ENCODE results near the gene FREM1. TPM values are rescaled to one million over a fixed set of nuclear protein-coding genes. Genes with fewer than 3 reads are reported as not detected.

Gene FREM1
- total and polyA plus RNA-seq, 2 donors (not counting 1 experiment from before 2014, with no cell fraction given) = not detected

DNA sequence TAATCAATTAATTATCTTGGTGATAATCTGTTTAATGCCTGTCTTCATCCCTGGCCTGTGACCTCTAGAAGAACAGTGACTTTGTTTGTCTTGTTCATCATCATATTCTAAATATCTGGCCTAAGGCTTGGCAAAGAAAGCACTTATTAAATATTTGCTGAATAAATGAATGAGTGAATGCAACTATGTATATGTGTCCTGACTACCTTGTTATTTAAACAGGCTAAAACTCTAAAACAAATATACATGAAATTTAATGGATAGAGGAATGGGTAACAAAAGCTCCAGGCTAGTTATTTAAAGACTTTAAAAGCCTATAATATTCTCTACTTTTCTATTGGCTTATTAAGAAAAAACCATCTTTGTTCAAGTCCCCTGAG lies 96.0 kb downstream of the FREM1 start:
- H3K9me3 ChIP-seq (ENCODE audit: control extremely low read depth in 1 of 3, control insufficient read depth in 2 of 3, insufficient read depth in 1 of 3, low read length in 2 of 3) = no peaks in the 10 kb centered on the region
- no peak for ATAC-seq (ENCODE audit: low read depth)
- no peak overlapping the region for H3K27ac Mint-ChIP-seq

DNA sequence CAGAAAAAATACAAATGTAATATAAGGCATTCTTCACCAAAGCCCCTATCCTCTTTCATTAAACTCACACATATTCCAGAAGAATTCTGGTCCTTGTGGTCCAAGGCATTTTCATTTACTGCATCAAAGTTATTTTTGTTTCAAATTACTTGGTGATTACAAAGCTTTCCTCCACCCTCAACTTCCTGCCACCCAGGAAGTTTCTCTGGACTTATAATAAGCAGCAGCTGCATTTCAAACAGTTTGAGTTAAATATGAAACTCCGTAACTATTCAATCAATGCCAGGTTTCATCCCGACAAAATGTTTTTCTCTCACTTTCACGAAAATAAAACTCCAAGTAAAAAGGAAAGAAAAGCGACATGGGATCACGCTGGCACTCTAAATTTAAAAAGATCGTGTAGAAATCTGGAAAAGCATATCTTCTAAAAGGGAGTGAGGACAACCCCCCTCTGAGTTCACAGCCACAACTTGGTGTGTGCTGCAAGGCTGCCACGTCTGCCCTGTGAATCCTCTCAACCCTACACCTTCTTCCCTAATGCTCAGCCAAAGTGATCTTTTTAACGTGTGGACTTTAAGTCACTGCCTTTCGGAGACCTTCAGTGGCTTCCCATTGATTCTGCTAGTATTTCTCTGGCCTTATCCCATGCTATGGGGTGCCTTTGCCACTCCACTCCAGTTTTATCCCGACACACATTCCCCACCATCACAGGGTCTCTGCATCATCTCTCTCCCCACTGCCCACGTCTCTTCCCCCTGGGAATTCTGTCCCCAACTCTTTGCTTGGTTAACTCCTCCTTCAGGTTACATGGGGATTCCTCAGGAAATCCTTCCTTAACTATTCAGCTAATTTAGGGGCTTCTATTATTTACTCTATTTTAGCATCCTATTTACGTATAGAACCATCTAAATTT lies 96.6 kb downstream of the FREM1 start:
- intact Hi-C loops (cut with micrococcal nuclease) = no loop called here
- TF ChIP-seq EZH2 (IDR thresholded peaks at IDR 0.05; ENCODE audit: borderline replicate concordance, insufficient read depth, low read depth, low read length, poor library complexity, severe bottlenecking) = no peak
- TF ChIP-seq, protein P1, sequence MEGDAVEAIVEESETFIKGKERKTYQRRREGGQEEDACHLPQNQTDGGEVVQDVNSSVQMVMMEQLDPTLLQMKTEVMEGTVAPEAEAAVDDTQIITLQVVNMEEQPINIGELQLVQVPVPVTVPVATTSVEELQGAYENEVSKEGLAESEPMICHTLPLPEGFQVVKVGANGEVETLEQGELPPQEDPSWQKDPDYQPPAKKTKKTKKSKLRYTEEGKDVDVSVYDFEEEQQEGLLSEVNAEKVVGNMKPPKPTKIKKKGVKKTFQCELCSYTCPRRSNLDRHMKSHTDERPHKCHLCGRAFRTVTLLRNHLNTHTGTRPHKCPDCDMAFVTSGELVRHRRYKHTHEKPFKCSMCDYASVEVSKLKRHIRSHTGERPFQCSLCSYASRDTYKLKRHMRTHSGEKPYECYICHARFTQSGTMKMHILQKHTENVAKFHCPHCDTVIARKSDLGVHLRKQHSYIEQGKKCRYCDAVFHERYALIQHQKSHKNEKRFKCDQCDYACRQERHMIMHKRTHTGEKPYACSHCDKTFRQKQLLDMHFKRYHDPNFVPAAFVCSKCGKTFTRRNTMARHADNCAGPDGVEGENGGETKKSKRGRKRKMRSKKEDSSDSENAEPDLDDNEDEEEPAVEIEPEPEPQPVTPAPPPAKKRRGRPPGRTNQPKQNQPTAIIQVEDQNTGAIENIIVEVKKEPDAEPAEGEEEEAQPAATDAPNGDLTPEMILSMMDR (IDR thresholded peaks at IDR 0.05) = no peak
- H3K4me1 Mint-ChIP-seq = no peaks in the 10 kb centered on the region
- ChIA-PET POLR2A (no interaction called here), CTCF (no interaction called here)
- Histone ChIP-seq H3K27ac (ENCODE audit: low read length in 2 of 2) (no peak overlapping the region), H3K4me2 (replicated peaks; ENCODE audit: low read depth, low read length, poor library complexity, severe bottlenecking) (no peak overlapping the region), H3K79me2 (ENCODE audit: control insufficient read depth, insufficient read depth, low read length) (no peaks in the 10 kb centered on the region), H3K27me3 (replicated peaks in 1 of 4; ENCODE audit: control extremely low read depth in 1 of 4, control insufficient read depth in 3 of 4, insufficient read depth in 4 of 4, low read length in 3 of 4) (peaks cover 0 to 3% (median 1%) of the 10 kb centered on the region in 4 experiments), H3K9ac (ENCODE audit: low read length) (no peak overlapping the region), H2AFZ (ENCODE audit: insufficient read depth, low read depth, low read length, poor library complexity, severe bottlenecking) (no peak overlapping the region), H3K4me3 (ENCODE audit: control extremely low read depth in 1 of 5, extremely low read depth in 1 of 5, insufficient read depth in 1 of 5, low read depth in 2 of 5, low read length in 4 of 5) (no peak overlapping the region), H4K20me1 (ENCODE audit: control insufficient read depth, insufficient read depth, low read length, poor library complexity, severe bottlenecking) (no peaks in the 10 kb centered on the region), H3K4me1 (ENCODE audit: control insufficient read depth in 2 of 2, insufficient read depth in 2 of 2, low read length in 2 of 2) (no peaks in the 10 kb centered on the region), H3K36me3 (replicated peaks in 1 of 2; ENCODE audit: control extremely low read depth in 1 of 2, control insufficient read depth in 1 of 2, extremely low read depth in 1 of 2, insufficient read depth in 2 of 2, low read length in 1 of 2) (no peaks in the 10 kb centered on the region), H3K9me3 (ENCODE audit: control extremely low read depth in 1 of 3, control insufficient read depth in 2 of 3, insufficient read depth in 1 of 3, low read length in 2 of 3) (no peaks in the 10 kb centered on the region)
- 89% methylated on average over 7 of the region's 12 CpGs for WGBS (ENCODE audit: insufficient coverage)
- ATAC-seq (ENCODE audit: low read depth) = no peak
- H3K4me3 Mint-ChIP-seq = no peak overlapping the region
- H3K27ac Mint-ChIP-seq = no peak overlapping the region
- no peaks in the 10 kb centered on the region for H3K9me3 Mint-ChIP-seq (ENCODE audit: insufficient read depth)
- H3K27me3 Mint-ChIP-seq = peaks cover 13% of the 10 kb centered on the region
- no peak for DNase-seq

More for the DNA sequence above, 96.0 kb downstream of the FREM1 start:
- DNase-seq = no peak
- no peak overlapping the region for H3K4me2 ChIP-seq (replicated peaks; ENCODE audit: low read depth, low read length, poor library complexity, severe bottlenecking)
- no peaks in the 10 kb centered on the region for H3K9me3 Mint-ChIP-seq (ENCODE audit: insufficient read depth)
- CTCF ChIA-PET = no interaction called here
- POLR2A ChIA-PET = no interaction called here
- no peak overlapping the region for H3K9ac ChIP-seq (ENCODE audit: low read length)
- no peak overlapping the region for H3K4me3 ChIP-seq (ENCODE audit: control extremely low read depth in 1 of 5, extremely low read depth in 1 of 5, insufficient read depth in 1 of 5, low read depth in 2 of 5, low read length in 4 of 5)
- no peaks in the 10 kb centered on the region for H3K79me2 ChIP-seq (ENCODE audit: control insufficient read depth, insufficient read depth, low read length)
- intact Hi-C loops (cut with micrococcal nuclease) = no loop called here
- no peaks in the 10 kb centered on the region for H4K20me1 ChIP-seq (ENCODE audit: control insufficient read depth, insufficient read depth, low read length, poor library complexity, severe bottlenecking)
- H3K4me3 Mint-ChIP-seq = no peak overlapping the region
- no peak overlapping the region for H3K27ac ChIP-seq (ENCODE audit: low read length in 2 of 2)
- H3K36me3 ChIP-seq (replicated peaks in 1 of 2; ENCODE audit: control extremely low read depth in 1 of 2, control insufficient read depth in 1 of 2, extremely low read depth in 1 of 2, insufficient read depth in 2 of 2, low read length in 1 of 2) = no peaks in the 10 kb centered on the region
- no peak overlapping the region for H2AFZ ChIP-seq (ENCODE audit: insufficient read depth, low read depth, low read length, poor library complexity, severe bottlenecking)
- H3K4me1 ChIP-seq (ENCODE audit: control insufficient read depth in 2 of 2, insufficient read depth in 2 of 2, low read length in 2 of 2) = no peaks in the 10 kb centered on the region
- H3K27me3 Mint-ChIP-seq = peaks cover 18% of the 10 kb centered on the region
- no peaks in the 10 kb centered on the region for H3K4me1 Mint-ChIP-seq
- no peak for TF ChIP-seq EZH2 (IDR thresholded peaks at IDR 0.05; ENCODE audit: borderline replicate concordance, insufficient read depth, low read depth, low read length, poor library complexity, severe bottlenecking)
- peaks cover 0 to 5% (median 2%) of the 10 kb centered on the region in 4 experiments for H3K27me3 ChIP-seq (replicated peaks in 1 of 4; ENCODE audit: control extremely low read depth in 1 of 4, control insufficient read depth in 3 of 4, insufficient read depth in 4 of 4, low read length in 3 of 4)
